ENCODE results near the gene SPECC1L. TPM values are rescaled to one million over a fixed set of nuclear protein-coding genes. Genes with fewer than 3 reads are reported as not detected.

The SPECC1L gene
- total RNA-seq, 2 donors from 2014 or later, result 61.9 to 69.1 TPM

- Histone ChIP-seq H3K4me1 (ENCODE audit: control insufficient read depth, insufficient read depth, low read length) (no peaks in the 10 kb centered on the region), H3K27me3 (ENCODE audit: control insufficient read depth, insufficient read depth, low read length, poor library complexity, severe bottlenecking) (peaks cover 27% of the 10 kb centered on the region), H3K27ac (ENCODE audit: low read depth, low read length) (no peak overlapping the region), H3K4me3 (ENCODE audit: low read length) (no peak overlapping the region), H3K9me3 (ENCODE audit: control insufficient read depth, low read length) (no peaks in the 10 kb centered on the region), H3K9ac (ENCODE audit: extremely low read depth, low read length, poor library complexity, severe bottlenecking) (no peak overlapping the region), H3K36me3 (ENCODE audit: control insufficient read depth, insufficient read depth, low read length) (no peaks in the 10 kb centered on the region)
- no peaks in the 10 kb centered on the region for H3K4me1 Mint-ChIP-seq
- TF ChIP-seq, protein P1, sequence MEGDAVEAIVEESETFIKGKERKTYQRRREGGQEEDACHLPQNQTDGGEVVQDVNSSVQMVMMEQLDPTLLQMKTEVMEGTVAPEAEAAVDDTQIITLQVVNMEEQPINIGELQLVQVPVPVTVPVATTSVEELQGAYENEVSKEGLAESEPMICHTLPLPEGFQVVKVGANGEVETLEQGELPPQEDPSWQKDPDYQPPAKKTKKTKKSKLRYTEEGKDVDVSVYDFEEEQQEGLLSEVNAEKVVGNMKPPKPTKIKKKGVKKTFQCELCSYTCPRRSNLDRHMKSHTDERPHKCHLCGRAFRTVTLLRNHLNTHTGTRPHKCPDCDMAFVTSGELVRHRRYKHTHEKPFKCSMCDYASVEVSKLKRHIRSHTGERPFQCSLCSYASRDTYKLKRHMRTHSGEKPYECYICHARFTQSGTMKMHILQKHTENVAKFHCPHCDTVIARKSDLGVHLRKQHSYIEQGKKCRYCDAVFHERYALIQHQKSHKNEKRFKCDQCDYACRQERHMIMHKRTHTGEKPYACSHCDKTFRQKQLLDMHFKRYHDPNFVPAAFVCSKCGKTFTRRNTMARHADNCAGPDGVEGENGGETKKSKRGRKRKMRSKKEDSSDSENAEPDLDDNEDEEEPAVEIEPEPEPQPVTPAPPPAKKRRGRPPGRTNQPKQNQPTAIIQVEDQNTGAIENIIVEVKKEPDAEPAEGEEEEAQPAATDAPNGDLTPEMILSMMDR (conservative IDR thresholded peaks at IDR 0.05), result peak; percentile 97
- H3K9me3 Mint-ChIP-seq, result no peaks in the 10 kb centered on the region
- peak overlapping the region; percentile 64 for H3K4me3 Mint-ChIP-seq
- WGBS, 2 experiments (ENCODE audit: insufficient coverage in 1 of 2, insufficient read length in 1 of 2), result 6 to 10% methylated on average over 2 to 56 of the region's 56 CpGs
- peak; percentile 88 for DNase-seq
- peaks cover 36% of the 10 kb centered on the region for H3K27me3 Mint-ChIP-seq (ENCODE audit: insufficient read depth)
- H3K27ac Mint-ChIP-seq, result no peak overlapping the region
- H3K36me3 Mint-ChIP-seq (ENCODE audit: low read depth), result no peaks in the 10 kb centered on the region
Observed at GRCh38 chr22:24423519-24424000, 152.9 kb downstream of the SPECC1L start.

DNA sequence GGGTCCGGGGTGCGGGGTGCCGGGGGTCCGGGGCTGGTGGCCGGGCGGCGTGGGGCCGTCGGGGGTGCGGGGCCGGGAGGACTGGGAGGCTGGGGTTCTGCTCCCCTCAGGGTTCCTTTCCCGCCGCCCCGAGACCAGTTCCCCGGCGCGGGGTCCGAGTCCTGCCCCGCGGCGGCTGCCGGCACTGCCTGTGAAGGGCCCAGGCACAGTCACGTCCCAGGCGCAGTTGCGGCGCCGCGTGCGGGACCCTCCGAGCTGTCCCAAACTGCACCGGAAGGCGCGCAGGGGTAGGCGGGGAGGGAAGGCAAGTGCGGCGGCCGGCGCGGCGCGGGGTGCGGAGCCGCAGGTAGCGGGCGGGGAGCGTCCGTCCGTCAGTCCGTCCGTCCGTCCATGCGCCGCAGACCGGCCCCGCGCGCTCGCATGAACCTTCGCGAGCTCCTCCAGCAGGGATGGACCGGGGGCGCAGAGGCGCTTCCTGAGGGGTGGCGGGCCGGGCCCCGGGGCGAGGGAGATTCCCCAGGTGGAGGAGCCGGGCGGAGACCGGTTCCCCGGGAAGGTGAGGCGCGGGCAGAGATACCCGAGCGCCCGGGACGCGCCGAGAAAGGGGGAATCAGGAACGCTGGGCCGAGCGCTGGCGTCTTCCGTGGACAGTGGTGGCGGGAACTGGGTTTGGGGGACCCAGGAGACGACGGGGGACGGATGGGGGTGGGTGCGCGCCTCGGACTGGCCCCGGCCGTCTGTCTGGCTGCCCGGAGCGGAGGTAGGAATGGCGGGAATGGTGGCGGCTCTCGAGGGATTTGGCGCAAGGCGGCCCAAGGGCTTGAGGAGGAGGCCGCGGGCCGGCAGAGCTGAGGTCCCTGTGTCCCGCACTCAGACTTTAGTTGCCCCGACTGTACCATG lies 153.6 kb downstream of the SPECC1L start:
- TF ChIP-seq, protein P1 (conservative IDR thresholded peaks at IDR 0.05), result no peak
- Histone ChIP-seq H3K4me1 (ENCODE audit: control insufficient read depth, insufficient read depth, low read length) (no peaks in the 10 kb centered on the region), H3K9ac (ENCODE audit: extremely low read depth, low read length, poor library complexity, severe bottlenecking) (no peak overlapping the region), H3K4me3 (ENCODE audit: low read length) (peak overlapping the region; percentile 62), H3K27ac (ENCODE audit: low read depth, low read length) (no peak overlapping the region), H3K36me3 (ENCODE audit: control insufficient read depth, insufficient read depth, low read length) (no peaks in the 10 kb centered on the region), H3K27me3 (ENCODE audit: control insufficient read depth, insufficient read depth, low read length, poor library complexity, severe bottlenecking) (peaks cover 27% of the 10 kb centered on the region), H3K9me3 (ENCODE audit: control insufficient read depth, low read length) (no peaks in the 10 kb centered on the region)
- H3K9me3 Mint-ChIP-seq, result no peaks in the 10 kb centered on the region
- H3K27me3 Mint-ChIP-seq (ENCODE audit: insufficient read depth), result peaks cover 36% of the 10 kb centered on the region
- DNase-seq, result peak; percentile 79
- no peaks in the 10 kb centered on the region for H3K36me3 Mint-ChIP-seq (ENCODE audit: low read depth)
- peak overlapping the region; percentile 64 for H3K4me3 Mint-ChIP-seq
- H3K27ac Mint-ChIP-seq, result no peak overlapping the region
- WGBS, 2 experiments (ENCODE audit: insufficient coverage in 1 of 2, insufficient read length in 1 of 2), result 11 to 54% methylated on average over 9 to 105 of the region's 105 CpGs
- no peaks in the 10 kb centered on the region for H3K4me1 Mint-ChIP-seq

GRCh38 chr22:24424901-24425775 lies 154.5 kb downstream of the SPECC1L start:
- Mint-ChIP-seq H3K4me1 (no peaks in the 10 kb centered on the region), H3K4me3 (peak overlapping the region; percentile 64), H3K27me3 (ENCODE audit: insufficient read depth) (peaks cover 36% of the 10 kb centered on the region), H3K36me3 (ENCODE audit: low read depth) (no peaks in the 10 kb centered on the region), H3K9me3 (no peaks in the 10 kb centered on the region), H3K27ac (no peak overlapping the region)
- no peak for DNase-seq
- Histone ChIP-seq H3K4me1 (ENCODE audit: control insufficient read depth, insufficient read depth, low read length) (no peaks in the 10 kb centered on the region), H3K36me3 (ENCODE audit: control insufficient read depth, insufficient read depth, low read length) (no peaks in the 10 kb centered on the region), H3K4me3 (ENCODE audit: low read length) (no peak overlapping the region), H3K9ac (ENCODE audit: extremely low read depth, low read length, poor library complexity, severe bottlenecking) (no peak overlapping the region), H3K27ac (ENCODE audit: low read depth, low read length) (no peak overlapping the region), H3K27me3 (ENCODE audit: control insufficient read depth, insufficient read depth, low read length, poor library complexity, severe bottlenecking) (peaks cover 27% of the 10 kb centered on the region), H3K9me3 (ENCODE audit: control insufficient read depth, low read length) (no peaks in the 10 kb centered on the region)
- TF ChIP-seq, protein P1 (conservative IDR thresholded peaks at IDR 0.05), result no peak
- WGBS, 2 experiments (ENCODE audit: insufficient coverage in 1 of 2, insufficient read length in 1 of 2), result 95 to 96% methylated on average over 13 to 32 of the region's 32 CpGs
